GM12892 (cell line): ENCODE results near the gene BASP1.

ENCODE experiments used
- POLR2AphosphoS5 ChIP-seq: IDR thresholded peaks from 2 replicates; pipeline ENCODE4 v1.6.1; 2011; ENCODE audit warnings: low read depth, low read length, control low read depth
- TAF1 ChIP-seq: IDR thresholded peaks from 2 replicates; pipeline ENCODE4 v1.6.1; 2011; ENCODE audit warnings: low read depth, mild to moderate bottlenecking, control low read depth, low read length, borderline replicate concordance

DNA sequence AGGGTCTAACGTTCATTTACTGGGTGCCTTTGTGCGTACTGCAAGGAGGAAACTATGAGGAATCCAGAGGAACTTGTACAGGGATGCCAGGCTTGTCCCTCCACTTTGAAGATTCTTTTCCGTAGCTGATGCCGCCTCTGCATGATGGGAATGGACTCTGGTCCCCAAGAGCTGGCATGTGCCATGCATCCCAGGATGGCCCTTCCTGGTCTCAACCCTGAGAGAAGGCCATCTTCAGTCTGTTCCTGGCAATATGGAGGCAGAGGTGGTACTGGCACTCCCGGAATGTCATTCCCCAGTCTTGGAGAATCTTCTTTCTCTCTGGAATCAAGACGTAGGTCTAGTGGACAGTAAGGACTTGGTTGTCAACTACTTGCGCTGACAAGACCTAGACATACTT lies 61.5 kb downstream of the BASP1 start:
- TF ChIP-seq TAF1 (no peak), POLR2AphosphoS5 (no peak; the same call in 1 of the 2 replicates)
